CD14-positive monocyte (primary cell): ENCODE measurements around the gene PTPRD. TPM values are rescaled to one million over a fixed set of nuclear protein-coding genes. Genes with fewer than 3 reads are reported as not detected.

Source experiments
- DNase-seq, 3 donors: peaks; one replicate each; pipeline ENCODE4 v3.0.0-alpha.2; 2011 to 2022
- H2AFZ ChIP-seq: 2 replicates; pipeline ENCODE4 v1.6.0; 2012; ENCODE audit warnings: mild to moderate bottlenecking, low read depth, low read length, inconsistent platforms; ENCODE audit not compliant: insufficient read depth, poor library complexity, severe bottlenecking
- H3K27ac ChIP-seq, 2 donors: 1 replicate in 1 of 2; 2 replicates in 1 of 2; pipeline ENCODE4 v1.5.1; 2012 to 2013; ENCODE audit warnings: low read length in 2 of 2, control low read depth in 1 of 2, inconsistent platforms in 1 of 2, low read depth in 1 of 2, mild to moderate bottlenecking in 1 of 2
- H3K27me3 ChIP-seq, 2 donors: one replicate each; pipeline versions ENCODE4 v1.6.0 to v1.6.1; 2011 to 2013; ENCODE audit warnings: low read length in 2 of 2; ENCODE audit not compliant: control insufficient read depth in 2 of 2, insufficient read depth in 2 of 2
- H3K36me3 ChIP-seq, 2 donors: replicated peaks in 1 of 2; 1 replicate in 1 of 2; 2 replicates in 1 of 2; pipeline versions ENCODE4 v1.5.1 to v1.6.1; 2012 to 2013; ENCODE audit warnings: low read length in 2 of 2, control low read depth in 1 of 2, inconsistent platforms in 1 of 2, mild to moderate bottlenecking in 1 of 2; ENCODE audit not compliant: insufficient read depth in 2 of 2, control insufficient read depth in 1 of 2
- H3K4me1 ChIP-seq, 2 donors: 1 replicate in 1 of 2; 2 replicates in 1 of 2; pipeline versions ENCODE4 v1.5.1 to v1.6.1; 2012 to 2013; ENCODE audit warnings: low read length in 2 of 2, control low read depth in 1 of 2, inconsistent platforms in 1 of 2, mild to moderate bottlenecking in 1 of 2, moderate library complexity in 1 of 2; ENCODE audit not compliant: insufficient read depth in 2 of 2, control insufficient read depth in 1 of 2
- H3K4me2 ChIP-seq: replicated peaks from 2 replicates; pipeline ENCODE3; 2012; ENCODE audit warnings: low read length, moderate library complexity, mild to moderate bottlenecking; ENCODE audit not compliant: poor library complexity, severe bottlenecking; ENCODE audit errors: extremely low read depth
- H3K4me3 ChIP-seq, 3 experiments: fragments of 200-600 bp in 1 of 3; sonication (generic) in 1 of 3; replicated peaks in 1 of 3; 1 replicate in 2 of 3; 2 replicates in 1 of 3; pipeline ENCODE4 v1.5.1; 2011 to 2013; ENCODE audit warnings: low read length in 3 of 3, mild to moderate bottlenecking in 3 of 3, control low read depth in 2 of 3, low read depth in 2 of 3, inconsistent platforms in 1 of 3, moderate library complexity in 1 of 3
- H3K79me2 ChIP-seq: 2 replicates; pipeline ENCODE4 v1.6.0; 2012; ENCODE audit warnings: mild to moderate bottlenecking, control low read depth, inconsistent platforms, low read length, moderate library complexity; ENCODE audit not compliant: insufficient read depth
- H3K9ac ChIP-seq: 2 replicates; pipeline ENCODE4 v1.6.0; 2017; ENCODE audit warnings: low read length, mild to moderate bottlenecking; ENCODE audit not compliant: insufficient read depth, poor library complexity, severe bottlenecking
- H3K9me3 ChIP-seq, 2 donors: replicated peaks in 1 of 2; 1 replicate in 1 of 2; 2 replicates in 1 of 2; pipeline versions ENCODE4 v1.5.1 to v1.6.1; 2012 to 2013; ENCODE audit warnings: low read length in 2 of 2, control low read depth in 1 of 2; ENCODE audit not compliant: control insufficient read depth in 1 of 2, insufficient read depth in 1 of 2
- H4K20me1 ChIP-seq: 2 replicates; pipeline ENCODE4 v1.6.0; 2012; ENCODE audit warnings: mild to moderate bottlenecking, low read length, control low read depth, moderate library complexity; ENCODE audit not compliant: insufficient read depth
- H3K27ac Mint-ChIP-seq, 7 donors: one replicate each; pipeline ENCODE4 v1.8.0; 2020; ENCODE audit warnings: mild to moderate bottlenecking in 7 of 7, mixed read lengths in 7 of 7, moderate library complexity in 6 of 7, inconsistent platforms in 2 of 7
- H3K27me3 Mint-ChIP-seq, 3 donors: one replicate each; pipeline ENCODE4 v1.8.0; 2021 to 2022; ENCODE audit warnings: low read depth in 3 of 3, mild to moderate bottlenecking in 3 of 3, mixed read lengths in 3 of 3, moderate library complexity in 3 of 3, inconsistent platforms in 1 of 3
- H3K36me3 Mint-ChIP-seq, 2 donors: one replicate each; pipeline ENCODE4 v1.8.0; 2020; ENCODE audit warnings: mixed read lengths in 2 of 2, inconsistent platforms in 1 of 2, mild to moderate bottlenecking in 1 of 2
- H3K4me1 Mint-ChIP-seq: one replicate; pipeline ENCODE4 v1.8.0; 2020; ENCODE audit warnings: mild to moderate bottlenecking, mixed read lengths
- H3K4me3 Mint-ChIP-seq, 2 donors: one replicate each; pipeline ENCODE4 v1.8.0; 2020; ENCODE audit warnings: mild to moderate bottlenecking in 2 of 2, mixed read lengths in 2 of 2, moderate library complexity in 1 of 2
- H3K9me3 Mint-ChIP-seq, 7 donors: one replicate each; pipeline ENCODE4 v1.8.0; 2020 to 2022; ENCODE audit warnings: mixed read lengths in 7 of 7, mild to moderate bottlenecking in 6 of 7, moderate library complexity in 6 of 7, inconsistent platforms in 2 of 7
- WGBS: methylation state at CpG from one replicate; pipeline ENCODE4 v1.1.5; 2013; ENCODE audit warnings: missing lambda C conversion rate; ENCODE audit not compliant: insufficient coverage; 5-methylcytosine and 5-hydroxymethylcytosine counted together
- intact Hi-C, 2 donors: fragments of 100-400 bp; cut with micrococcal nuclease; formaldehyde crosslinking; loops; one replicate each; pipeline versions ENCODE4 v1.15.0 to v1.15.1; 2023
- polyA plus RNA-seq, 3 donors: library from polyadenylated mRNA; depleted of rRNA in 1 of 3; unstranded in 2 of 3; stranded (reverse) in 1 of 3; fragments of 300-500 nt in 2 of 3; fragments of >200 nt in 1 of 3; fragmentation: Illumina TruSeq in 2 of 3; gene quantifications; 1 replicate in 2 of 3; 2 replicates in 1 of 3; pipeline ENCODE4 v1.2.3, GENCODE V29; 2012 to 2021
- TF ChIP-seq, protein P1 (sequence below): fragments of 200-600 bp; IDR thresholded peaks from one replicate; pipeline ENCODE4 v1.8.0; 2022; ENCODE audit warnings: antibody characterized with exemption, mild to moderate bottlenecking

PTPRD gene
- polyA plus RNA-seq, 3 donors, result not detected

DNA sequence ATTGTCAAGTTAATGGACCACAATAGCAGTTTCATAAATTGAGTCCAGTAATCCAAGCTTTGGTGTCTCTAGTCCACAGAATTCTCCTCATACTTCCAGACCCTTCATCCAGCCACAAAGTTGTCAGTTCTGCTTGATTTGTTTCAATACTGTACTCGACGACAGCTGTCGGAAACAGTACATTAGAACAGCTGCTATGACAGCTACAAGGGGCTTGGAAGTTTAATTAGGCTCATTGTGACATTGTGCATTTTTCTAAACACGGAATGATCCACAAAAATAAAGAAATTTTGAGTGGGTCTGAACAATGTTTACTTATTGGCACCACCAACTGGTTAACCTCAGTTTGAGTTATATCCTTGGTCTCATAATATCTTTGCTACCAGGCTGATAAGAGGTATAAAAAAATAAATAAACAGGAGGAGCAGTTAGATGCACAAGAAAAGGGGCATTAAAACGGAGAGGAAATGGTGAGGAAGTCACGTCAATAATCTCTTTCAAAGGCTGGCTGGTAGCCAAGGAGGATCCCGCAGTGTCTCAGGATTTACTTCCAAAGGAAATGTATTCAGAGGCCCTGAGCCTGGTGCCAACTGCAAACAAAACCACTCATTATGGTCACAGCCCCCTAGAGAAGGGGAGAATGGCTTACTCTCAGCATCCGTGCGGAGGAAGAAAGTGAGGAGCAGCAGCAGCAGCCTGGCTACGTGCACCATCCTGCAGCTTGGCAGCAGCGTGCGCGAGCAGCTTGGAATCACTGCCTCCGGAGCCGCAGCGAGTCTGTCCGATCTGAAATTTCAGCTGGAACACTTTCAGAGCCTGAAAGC is 1879.5 kb downstream of the PTPRD start:
- no peak overlapping the region for H3K27ac ChIP-seq
- TF ChIP-seq, protein P1, sequence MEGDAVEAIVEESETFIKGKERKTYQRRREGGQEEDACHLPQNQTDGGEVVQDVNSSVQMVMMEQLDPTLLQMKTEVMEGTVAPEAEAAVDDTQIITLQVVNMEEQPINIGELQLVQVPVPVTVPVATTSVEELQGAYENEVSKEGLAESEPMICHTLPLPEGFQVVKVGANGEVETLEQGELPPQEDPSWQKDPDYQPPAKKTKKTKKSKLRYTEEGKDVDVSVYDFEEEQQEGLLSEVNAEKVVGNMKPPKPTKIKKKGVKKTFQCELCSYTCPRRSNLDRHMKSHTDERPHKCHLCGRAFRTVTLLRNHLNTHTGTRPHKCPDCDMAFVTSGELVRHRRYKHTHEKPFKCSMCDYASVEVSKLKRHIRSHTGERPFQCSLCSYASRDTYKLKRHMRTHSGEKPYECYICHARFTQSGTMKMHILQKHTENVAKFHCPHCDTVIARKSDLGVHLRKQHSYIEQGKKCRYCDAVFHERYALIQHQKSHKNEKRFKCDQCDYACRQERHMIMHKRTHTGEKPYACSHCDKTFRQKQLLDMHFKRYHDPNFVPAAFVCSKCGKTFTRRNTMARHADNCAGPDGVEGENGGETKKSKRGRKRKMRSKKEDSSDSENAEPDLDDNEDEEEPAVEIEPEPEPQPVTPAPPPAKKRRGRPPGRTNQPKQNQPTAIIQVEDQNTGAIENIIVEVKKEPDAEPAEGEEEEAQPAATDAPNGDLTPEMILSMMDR, result no peak
- peaks cover 0 to 4% (median 0%) of the 10 kb centered on the region in 7 donors for H3K9me3 Mint-ChIP-seq
- H4K20me1 ChIP-seq, result no peaks in the 10 kb centered on the region
- H3K36me3 ChIP-seq, result no peaks in the 10 kb centered on the region
- peaks cover 14% of the 10 kb centered on the region for H3K4me1 Mint-ChIP-seq
- no peaks in the 10 kb centered on the region for H3K79me2 ChIP-seq
- peaks cover 4 to 9% (median 9%) of the 10 kb centered on the region in 3 donors for H3K27me3 Mint-ChIP-seq
- H3K9me3 ChIP-seq, result no peaks in the 10 kb centered on the region
- peaks cover 0 to 7% of the 10 kb centered on the region in 2 donors for H3K4me1 ChIP-seq
- peak overlapping the region; percentile 66 to 80 for H3K4me3 Mint-ChIP-seq
- H2AFZ ChIP-seq, result peak overlapping the region; percentile 33
- H3K4me2 ChIP-seq, result peak overlapping the region; percentile 57
- H3K27me3 ChIP-seq, result no peaks in the 10 kb centered on the region
- H3K27ac Mint-ChIP-seq, result peak overlapping the region in 1 of 7 donors; percentile 75
- no peak for DNase-seq
- no peaks in the 10 kb centered on the region for H3K36me3 Mint-ChIP-seq
- 49% methylated on average over 8 of the region's 17 CpGs for WGBS
- H3K9ac ChIP-seq, result no peak overlapping the region
- peak overlapping the region; percentile 7 to 49 (median 9) for H3K4me3 ChIP-seq
- intact Hi-C loops, result no loop called here

DNA sequence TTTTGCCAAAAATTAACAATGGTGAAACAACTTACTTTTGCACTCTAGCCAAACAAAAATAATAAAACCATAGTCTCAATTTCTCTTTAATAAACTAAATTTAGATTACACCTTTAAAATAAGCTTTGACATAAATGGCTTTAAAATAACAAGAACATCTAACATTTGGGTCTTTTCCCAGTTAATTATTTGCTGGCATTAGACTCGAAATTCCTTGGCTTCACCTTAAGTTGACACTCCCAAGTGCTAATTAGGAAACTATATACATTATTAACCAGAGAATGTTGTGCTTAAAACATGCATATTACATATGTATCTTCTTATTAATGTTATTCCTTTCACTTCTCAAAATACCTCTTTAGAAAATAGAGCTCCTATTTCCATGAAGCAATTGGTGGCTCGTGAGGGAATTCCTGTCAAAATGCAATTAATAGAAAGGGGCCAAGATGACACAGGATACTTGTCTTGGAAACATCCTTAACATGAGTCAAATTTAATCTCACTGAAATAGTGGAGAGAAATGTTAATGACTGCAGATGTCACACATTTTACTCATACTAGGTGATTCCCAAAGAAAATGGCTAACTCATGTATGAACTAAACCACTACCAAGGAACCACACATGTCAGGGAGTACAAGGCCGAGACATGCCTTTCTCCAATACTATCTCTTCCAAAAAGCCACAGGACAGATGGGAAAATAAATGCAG is 1880.3 kb downstream of the PTPRD start:
- peaks cover 0 to 4% (median 0%) of the 10 kb centered on the region in 7 donors for H3K9me3 Mint-ChIP-seq
- no peaks in the 10 kb centered on the region for H3K36me3 Mint-ChIP-seq
- no peaks in the 10 kb centered on the region for H3K27me3 ChIP-seq
- H3K27ac ChIP-seq, result no peak overlapping the region
- H3K4me3 Mint-ChIP-seq, result no peak overlapping the region
- no peak overlapping the region for H3K4me2 ChIP-seq
- intact Hi-C loops, result no loop called here
- H3K9ac ChIP-seq, result no peak overlapping the region
- TF ChIP-seq, protein P1, result no peak
- peaks cover 4 to 9% (median 8%) of the 10 kb centered on the region in 3 donors for H3K27me3 Mint-ChIP-seq
- 100% methylated on average over 1 of the region's 3 CpGs for WGBS
- no peaks in the 10 kb centered on the region for H3K9me3 ChIP-seq
- H3K79me2 ChIP-seq, result no peaks in the 10 kb centered on the region
- peaks cover 14% of the 10 kb centered on the region for H3K4me1 Mint-ChIP-seq
- peaks cover 0 to 7% of the 10 kb centered on the region in 2 donors for H3K4me1 ChIP-seq
- H3K36me3 ChIP-seq, result no peaks in the 10 kb centered on the region
- H3K27ac Mint-ChIP-seq, result no peak overlapping the region
- DNase-seq, result no peak
- no peak overlapping the region for H3K4me3 ChIP-seq
- H4K20me1 ChIP-seq, result no peaks in the 10 kb centered on the region
- H2AFZ ChIP-seq, result no peak overlapping the region
